Measurements from ENCODE around the gene CDKN2C.
"Not testable (repeated sequence)": the region's sequence is repeated elsewhere in the genome, so short reads cannot be mapped to it uniquely, and the experiment has no call there.

CDKN2C gene

GRCh38 chr1:50978852-50979781 lies 9.1 kb downstream of the CDKN2C start:
- DNase-seq (ENCODE audit: low read depth in 2 of 2, low spot score in 1 of 2): no peak

GRCh38 chr1:50979937-50980336 lies 9.9 kb downstream of the CDKN2C start:
- no peak for DNase-seq (ENCODE audit: low read depth in 2 of 2, low spot score in 1 of 2)

GRCh38 chr1:50980505-50980904 lies 10.5 kb downstream of the CDKN2C start:
- no peak for DNase-seq (ENCODE audit: low read depth in 2 of 2, low spot score in 1 of 2)

DNA sequence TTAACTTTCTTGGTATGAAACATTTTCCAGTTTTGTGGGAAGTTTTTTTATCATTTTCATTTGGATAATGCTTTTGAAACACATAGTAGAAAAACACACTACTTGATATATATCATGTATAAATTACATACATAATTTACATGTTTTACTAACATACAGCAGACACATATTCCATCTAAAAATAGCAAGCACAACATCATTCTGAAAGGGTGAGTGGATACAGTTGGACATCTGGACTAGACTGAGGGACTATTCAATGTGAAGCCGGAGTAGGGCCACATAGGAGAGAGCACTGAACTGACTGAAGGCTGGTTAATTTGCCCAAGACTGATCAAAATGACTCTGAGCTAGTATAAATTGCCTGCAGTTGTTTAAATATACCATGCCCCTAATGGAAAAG lies 11.7 kb downstream of the CDKN2C start:
- DNase-seq (ENCODE audit: low read depth in 2 of 2, low spot score in 1 of 2): no peak

GRCh38 chr1:50982611-50983010 lies 12.6 kb downstream of the CDKN2C start:
- no peak for DNase-seq (ENCODE audit: low read depth in 2 of 2, low spot score in 1 of 2)

DNA sequence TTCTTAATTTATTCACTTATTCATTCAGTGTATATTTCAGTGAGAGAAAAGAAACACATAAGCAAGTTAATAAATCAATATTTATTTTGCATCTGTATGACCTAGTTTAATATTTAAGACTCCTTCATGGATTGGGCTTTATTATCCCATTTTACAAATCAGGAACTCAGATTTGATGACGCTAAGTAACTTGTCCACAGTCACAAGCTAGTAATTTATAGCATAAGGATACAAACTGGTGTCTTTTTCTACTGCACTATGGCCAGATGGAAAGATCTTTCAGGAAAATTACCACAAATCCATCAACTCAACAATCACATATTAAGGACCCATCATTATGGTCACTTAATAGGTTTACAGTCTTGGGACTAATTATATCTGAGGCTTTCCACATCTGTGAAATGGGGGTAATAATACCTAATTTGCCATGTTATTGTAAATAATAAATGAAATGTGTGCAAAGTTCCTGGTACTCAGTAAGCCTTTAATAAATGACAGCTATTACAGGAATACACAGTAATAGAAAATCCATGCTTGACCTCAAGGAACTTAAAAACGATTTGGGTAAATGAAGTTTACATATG lies 13.3 kb downstream of the CDKN2C start:
- DNase-seq (ENCODE audit: low read depth in 2 of 2, low spot score in 1 of 2): no peak

DNA sequence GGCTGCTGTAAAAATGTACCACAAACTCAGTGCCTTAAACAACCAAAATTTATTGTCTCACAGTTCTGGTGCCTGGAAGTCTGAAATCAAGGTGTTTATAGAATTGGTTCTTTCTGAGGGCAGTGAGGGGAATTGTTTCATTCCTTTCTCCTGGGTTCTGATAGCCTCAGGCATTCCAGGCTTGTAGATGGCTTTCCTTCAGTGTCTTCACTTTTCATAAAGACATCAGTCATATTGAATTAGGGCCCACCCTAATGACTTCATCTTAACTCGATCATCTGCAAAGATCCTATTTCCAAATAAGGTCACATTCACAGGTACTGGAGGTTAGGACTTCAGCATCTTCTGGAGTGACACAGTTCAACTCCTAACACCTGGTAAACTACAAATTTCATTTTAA lies 15.0 kb downstream of the CDKN2C start:
- no peak for DNase-seq (ENCODE audit: low read depth in 2 of 2, low spot score in 1 of 2)

DNA sequence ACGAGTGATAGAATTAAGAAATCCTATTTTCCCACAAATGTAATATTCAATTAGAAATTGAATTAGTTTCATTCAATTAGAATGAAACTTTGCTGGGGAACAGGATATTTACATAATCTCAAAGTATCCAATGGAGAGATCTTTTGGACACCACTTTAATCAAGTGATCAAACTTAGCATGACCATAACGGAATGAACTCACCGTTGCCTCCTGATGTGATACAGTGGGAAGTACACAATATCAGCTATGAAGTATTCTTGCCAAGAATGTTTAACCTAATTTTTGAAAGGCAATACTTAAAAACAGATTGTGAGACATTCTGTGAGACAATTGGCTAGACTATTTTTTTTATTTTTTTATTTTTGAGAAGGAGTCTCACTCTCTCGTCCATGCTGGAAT lies 16.6 kb downstream of the CDKN2C start:
- DNase-seq (ENCODE audit: low read depth in 2 of 2, low spot score in 1 of 2): no peak

DNA sequence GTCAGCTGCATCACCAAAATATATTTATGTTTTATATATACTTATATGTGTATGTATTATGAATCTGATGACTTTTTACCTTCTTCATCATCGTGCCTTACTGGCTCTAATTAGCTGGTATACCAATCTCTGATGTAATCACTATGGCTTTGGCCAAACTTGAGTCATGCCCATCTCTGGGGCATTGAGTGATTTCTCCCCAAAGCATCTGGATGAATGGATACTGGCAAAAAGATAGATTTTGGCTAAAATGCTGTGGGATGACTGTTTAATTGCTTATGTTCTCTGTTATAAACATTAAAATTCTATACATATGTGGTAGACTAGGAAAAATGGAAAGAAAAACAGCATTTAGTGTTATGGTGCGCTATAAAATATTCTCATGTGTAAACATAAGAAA lies 19.6 kb downstream of the CDKN2C start:
- no peak for DNase-seq (ENCODE audit: low read depth in 2 of 2, low spot score in 1 of 2)

DNA sequence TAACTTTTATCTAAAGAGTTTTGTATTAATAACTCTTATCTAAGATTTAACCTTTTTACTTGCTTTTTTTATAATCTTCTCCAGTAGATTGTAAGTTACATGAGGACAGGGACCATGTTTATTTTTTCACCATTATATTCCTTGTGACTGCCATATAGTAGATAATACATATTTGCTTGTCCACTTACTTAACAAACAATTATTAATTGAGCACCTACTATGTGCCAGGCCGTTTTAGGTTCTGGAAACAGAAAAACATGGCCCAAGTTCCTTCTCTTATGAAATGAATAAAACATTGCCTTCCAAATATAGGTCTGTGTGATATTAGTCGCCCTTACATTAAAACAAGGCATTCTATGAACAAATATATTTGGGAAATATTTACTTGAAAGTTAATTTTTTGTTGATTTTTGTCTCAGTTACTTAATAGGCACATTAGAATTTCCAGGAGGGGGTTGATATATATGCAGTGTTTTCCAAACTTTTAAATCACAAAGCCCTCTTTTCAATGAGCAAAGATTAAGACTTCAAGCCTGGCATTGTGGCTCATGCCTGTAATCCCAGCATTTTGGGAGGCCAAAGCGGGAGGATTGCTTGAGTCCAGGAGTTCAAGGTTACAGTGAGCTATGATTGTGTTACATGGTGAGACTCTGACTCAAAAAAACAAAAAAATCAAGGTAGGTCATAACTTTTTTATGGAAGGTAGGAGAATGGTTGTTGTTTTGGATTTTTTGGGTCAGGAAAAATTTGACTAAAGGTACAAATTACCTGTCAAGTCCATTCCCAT lies 22.7 kb downstream of the CDKN2C start:
- DNase-seq (ENCODE audit: low read depth in 2 of 2, low spot score in 1 of 2): no peak

GRCh38 chr1:50993645-50994044 lies 23.6 kb downstream of the CDKN2C start:
- DNase-seq (ENCODE audit: low read depth in 2 of 2, low spot score in 1 of 2): no peak

DNA sequence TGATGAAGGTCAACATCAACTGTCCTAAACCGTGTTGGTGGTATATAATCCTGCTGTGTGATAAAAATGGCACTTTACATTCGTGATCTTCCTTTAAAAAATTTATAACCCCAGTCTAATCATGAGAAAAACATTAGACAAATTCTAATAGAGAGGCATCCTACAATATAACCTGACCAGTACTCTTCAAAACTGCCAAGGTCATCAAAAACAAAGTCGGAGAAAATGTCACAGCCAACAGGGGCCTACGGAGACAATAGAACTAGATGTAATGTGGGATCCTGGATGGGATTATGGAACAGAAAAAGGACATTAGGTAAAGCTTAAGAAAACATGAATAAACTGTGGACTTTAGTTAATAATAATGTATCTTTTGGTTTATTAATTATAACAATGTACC lies 25.0 kb downstream of the CDKN2C start:
- DNase-seq (ENCODE audit: low read depth in 2 of 2, low spot score in 1 of 2): no peak

DNA sequence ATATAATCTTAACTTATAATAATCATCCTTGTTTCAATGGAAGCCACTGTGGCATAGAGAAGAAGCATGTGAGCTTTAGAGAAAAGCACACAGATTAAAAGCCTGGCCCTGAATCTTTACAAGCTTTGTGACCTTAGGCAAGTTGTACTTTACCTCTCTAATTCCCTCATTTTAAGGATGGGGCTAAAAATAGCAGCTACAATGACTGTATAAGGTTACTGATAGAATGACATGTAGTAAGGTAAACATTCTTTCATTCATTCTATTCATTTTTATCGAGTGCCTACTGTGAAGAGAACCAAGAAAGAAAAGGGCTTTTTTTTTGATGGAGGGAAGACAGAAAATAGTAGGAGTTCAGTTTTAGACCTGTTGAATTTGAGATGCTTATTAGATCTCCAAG lies 25.6 kb downstream of the CDKN2C start:
- no peak for DNase-seq (ENCODE audit: low read depth in 2 of 2, low spot score in 1 of 2)

GRCh38 chr1:50996083-50996482 lies 26.0 kb downstream of the CDKN2C start:
- DNase-seq (ENCODE audit: low read depth in 2 of 2, low spot score in 1 of 2): no peak

DNA sequence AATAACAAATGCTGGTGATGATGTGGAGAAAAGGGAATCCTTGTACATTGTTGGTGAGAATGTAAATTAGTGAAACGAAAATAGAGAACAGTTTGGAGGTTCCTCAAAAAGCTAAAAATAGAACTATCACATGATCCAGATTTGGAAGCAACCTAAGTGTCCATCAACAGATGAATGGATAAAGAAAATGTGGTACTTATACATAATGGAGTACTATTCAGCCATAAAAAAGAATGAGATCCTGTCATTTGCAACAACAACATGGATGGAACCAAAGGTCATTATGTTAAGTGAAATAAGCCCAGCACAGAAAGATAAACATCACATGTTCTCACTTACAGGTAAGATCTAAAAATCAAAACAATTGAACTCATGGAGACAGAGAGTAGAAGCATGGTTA lies 29.3 kb downstream of the CDKN2C start:
- DNase-seq (ENCODE audit: low read depth in 2 of 2, low spot score in 1 of 2): not testable (repeated sequence)

DNA sequence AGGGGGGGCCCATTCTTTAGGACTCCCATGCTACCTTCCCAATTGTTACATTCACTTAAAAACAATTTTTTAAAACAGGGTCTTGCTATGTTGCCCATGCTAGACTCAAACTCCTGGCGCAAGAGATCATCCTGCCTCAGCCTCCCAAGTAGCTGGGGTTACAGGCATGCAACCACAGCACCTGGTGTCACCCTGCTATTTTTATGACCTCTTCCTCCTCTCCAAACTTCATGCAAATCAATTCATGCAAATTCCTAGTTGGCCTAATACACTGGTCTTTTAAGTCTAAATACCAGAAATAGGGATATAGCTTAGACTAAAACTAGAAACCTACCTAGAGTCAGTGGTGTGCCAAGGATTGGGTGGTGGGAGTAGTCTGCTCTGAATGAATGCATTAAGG lies 30.1 kb downstream of the CDKN2C start:
- DNase-seq (ENCODE audit: low read depth in 2 of 2, low spot score in 1 of 2): no peak

- DNase-seq (ENCODE audit: low read depth in 2 of 2, low spot score in 1 of 2): no peak
Measured at GRCh38 chr1:51000651-51001050, 30.6 kb downstream of the CDKN2C start.

DNA sequence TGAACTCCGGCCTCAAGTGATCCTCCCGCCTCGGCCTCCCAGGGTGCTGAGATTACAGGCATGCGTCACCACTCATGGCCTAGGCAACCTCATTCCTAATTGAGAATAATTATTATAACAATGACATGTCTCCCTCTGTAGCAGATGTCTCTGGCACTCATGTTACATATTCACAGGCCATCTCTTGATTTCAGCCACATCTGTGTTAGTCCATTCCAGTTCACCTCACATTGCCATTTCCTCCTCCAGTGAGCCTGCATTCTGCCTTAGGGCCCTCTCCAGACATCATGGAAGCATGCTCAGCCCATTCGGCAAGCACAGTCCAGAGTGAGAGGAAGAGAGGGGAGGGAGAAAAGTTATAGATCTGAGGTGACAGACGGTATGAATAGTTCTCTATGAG lies 32.5 kb downstream of the CDKN2C start:
- DNase-seq (ENCODE audit: low read depth in 2 of 2, low spot score in 1 of 2): no peak

DNA sequence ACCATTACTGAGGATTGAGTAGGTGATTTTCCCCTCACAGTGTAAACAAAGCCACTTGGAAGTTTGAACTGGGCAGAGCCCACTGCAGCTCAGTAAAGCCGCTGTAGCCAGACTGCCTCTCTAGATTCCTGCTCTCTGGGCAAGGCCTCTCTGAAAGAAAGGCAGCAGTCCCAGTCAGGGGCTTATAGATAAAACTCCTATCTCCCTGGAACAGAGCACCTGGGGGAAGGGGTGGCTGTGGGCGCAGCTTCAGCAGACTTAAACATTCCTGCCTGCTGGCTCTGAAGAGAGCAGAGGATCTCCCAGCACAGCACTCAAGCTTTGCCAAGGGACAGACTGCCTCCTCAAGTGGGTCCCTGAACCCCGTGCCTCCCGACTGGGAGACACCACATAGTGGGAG lies 35.5 kb downstream of the CDKN2C start:
- DNase-seq (ENCODE audit: low read depth in 2 of 2, low spot score in 1 of 2): not testable (repeated sequence)

DNA sequence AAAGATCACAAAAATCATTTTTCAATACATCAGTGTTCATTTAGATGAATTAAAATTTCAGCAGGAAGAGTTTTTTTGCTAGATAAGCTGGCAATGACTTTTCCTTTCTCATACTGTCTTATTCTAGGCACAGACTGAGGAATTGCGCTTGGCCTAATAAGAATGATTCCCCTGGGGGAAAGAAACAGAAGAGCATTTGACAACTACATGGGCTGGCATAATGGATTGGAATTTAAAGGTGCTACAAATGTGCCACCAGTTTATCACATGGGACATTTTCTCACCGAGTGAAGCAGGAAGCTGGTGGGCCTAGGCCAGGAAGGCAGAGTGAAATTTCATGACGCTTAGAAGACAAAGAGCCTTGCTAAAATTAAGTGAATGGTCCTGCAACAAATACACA lies 39.3 kb downstream of the CDKN2C start:
- DNase-seq (ENCODE audit: low read depth in 2 of 2, low spot score in 1 of 2): no peak

GRCh38 chr1:51014878-51015277 lies 44.8 kb downstream of the CDKN2C start:
- no peak for DNase-seq (ENCODE audit: low read depth in 2 of 2, low spot score in 1 of 2)

DNA sequence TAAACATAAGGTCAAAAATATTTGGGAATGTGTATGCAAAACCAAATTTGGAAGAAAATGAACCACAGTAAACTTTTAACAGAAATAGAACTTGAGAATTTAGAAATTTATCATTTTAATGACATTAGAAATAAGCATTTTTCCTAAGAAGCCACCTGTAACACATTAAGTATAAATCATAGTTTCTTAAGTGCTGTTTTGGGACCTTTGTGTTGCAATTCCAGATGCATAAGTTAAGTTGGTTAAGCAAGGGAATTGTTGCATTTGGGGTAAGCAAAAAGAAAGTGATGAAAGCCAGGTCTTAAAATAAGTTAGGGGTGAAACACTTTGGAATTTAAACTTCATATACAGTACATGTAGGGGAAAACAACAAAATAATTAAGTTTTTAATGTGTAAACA lies 49.8 kb downstream of the CDKN2C start:
- DNase-seq (ENCODE audit: low read depth in 2 of 2, low spot score in 1 of 2): no peak

All from stimulated activated CD8-positive, alpha-beta memory T cell treated with anti-CD3 and anti-CD28 coated beads, Interleukin-4, amount 100 ng/mL, for 1 hour (primary cell).